Mucosa of descending colon (tissue), 3 donors: ENCODE measurements around the gene KLHL2. TPM values are rescaled to one million over a fixed set of nuclear protein-coding genes. Genes with fewer than 3 reads are reported as not detected.
"Not testable (repeated sequence)": the region's sequence is repeated elsewhere in the genome, so short reads cannot be mapped to it uniquely, and the experiment has no call there.

Source experiments
- ATAC-seq: fragments of 200-7000 bp; cut with Tn5 transposase; one replicate; pipeline ENCODE4 v1.9.1; 2020; ENCODE audit warnings: mild to moderate bottlenecking, moderate library complexity
- DNase-seq, 3 donors: peaks; one replicate each; pipeline ENCODE4 v3.0.0-alpha.2; 2020
- H3K36me3 ChIP-seq: fragments of 200-600 bp; one replicate; pipeline ENCODE4 v1.8.0; 2021; ENCODE audit warnings: low read depth, mild to moderate bottlenecking
- H3K4me1 ChIP-seq: fragments of 200-600 bp; one replicate; pipeline ENCODE4 v1.8.0; 2021; ENCODE audit warnings: low read depth, mild to moderate bottlenecking
- H3K4me3 ChIP-seq: fragments of 200-600 bp; one replicate; pipeline ENCODE4 v1.8.0; 2021; ENCODE audit warnings: mild to moderate bottlenecking
- H3K9me3 ChIP-seq: fragments of 200-600 bp; one replicate; pipeline ENCODE4 v1.8.0; 2021; ENCODE audit warnings: mild to moderate bottlenecking
- intact Hi-C, 2 donors: fragments of 100-400 bp; cut with DNase I in 1 of 2; cut with micrococcal nuclease in 1 of 2; formaldehyde crosslinking; loops; one replicate each; pipeline versions ENCODE4 v1.11.0 to v1.11.1; 2022; cut with DNase I, micrococcal nuclease
- total RNA-seq, 3 donors: library from RNA; stranded (reverse); fragmentation: NEBNext Ultra II Directional in 2 of 3; extraction: Animal tissue kit (Norgen Biotek cat#: 25700) in 2 of 3; gene quantifications; one replicate each; pipeline versions ENCODE4 v1.2.1 to v1.2.4, GENCODE V29; 2021 to 2023
- TF ChIP-seq, protein P1 (sequence below): fragments of 200-600 bp; IDR thresholded peaks from one replicate; pipeline ENCODE4 v1.8.0; 2022; ENCODE audit warnings: antibody characterized with exemption, mild to moderate bottlenecking
- donor health status: DM: no; HTN: no; CAD: no; lungs with moderate emphysema.
- donor health status: DM: no; HTN: no; CAD: no.
- donor health status: DM: no; HTN: yes; CAD: no.

Gene KLHL2
- total RNA-seq, 3 donors from 2014 or later = 12.9 to 19.1 (median 16.4) TPM

DNA sequence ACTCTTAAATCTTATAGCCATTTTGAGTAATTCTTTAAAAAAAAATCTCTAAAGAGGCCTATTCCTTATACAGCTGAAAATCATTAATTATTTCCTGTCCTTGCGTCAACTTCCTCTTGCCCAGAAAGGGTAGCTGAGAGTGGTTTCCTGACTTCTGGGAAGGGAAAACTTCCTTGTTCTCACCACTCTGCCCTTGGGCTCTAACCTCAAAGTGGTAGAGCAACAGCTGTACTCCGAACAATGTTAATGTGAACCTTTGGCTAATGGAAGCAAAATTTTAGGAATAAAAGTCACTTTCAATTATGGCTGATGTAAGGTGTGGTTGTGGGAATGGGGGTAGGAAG is 15.3 kb downstream of the KLHL2 start:
- DNase-seq (no peak), ATAC-seq (peak; percentile 72)
- TF ChIP-seq, protein P1, sequence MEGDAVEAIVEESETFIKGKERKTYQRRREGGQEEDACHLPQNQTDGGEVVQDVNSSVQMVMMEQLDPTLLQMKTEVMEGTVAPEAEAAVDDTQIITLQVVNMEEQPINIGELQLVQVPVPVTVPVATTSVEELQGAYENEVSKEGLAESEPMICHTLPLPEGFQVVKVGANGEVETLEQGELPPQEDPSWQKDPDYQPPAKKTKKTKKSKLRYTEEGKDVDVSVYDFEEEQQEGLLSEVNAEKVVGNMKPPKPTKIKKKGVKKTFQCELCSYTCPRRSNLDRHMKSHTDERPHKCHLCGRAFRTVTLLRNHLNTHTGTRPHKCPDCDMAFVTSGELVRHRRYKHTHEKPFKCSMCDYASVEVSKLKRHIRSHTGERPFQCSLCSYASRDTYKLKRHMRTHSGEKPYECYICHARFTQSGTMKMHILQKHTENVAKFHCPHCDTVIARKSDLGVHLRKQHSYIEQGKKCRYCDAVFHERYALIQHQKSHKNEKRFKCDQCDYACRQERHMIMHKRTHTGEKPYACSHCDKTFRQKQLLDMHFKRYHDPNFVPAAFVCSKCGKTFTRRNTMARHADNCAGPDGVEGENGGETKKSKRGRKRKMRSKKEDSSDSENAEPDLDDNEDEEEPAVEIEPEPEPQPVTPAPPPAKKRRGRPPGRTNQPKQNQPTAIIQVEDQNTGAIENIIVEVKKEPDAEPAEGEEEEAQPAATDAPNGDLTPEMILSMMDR = no peak
- H3K4me3 ChIP-seq = no peak overlapping the region
- no peaks in the 10 kb centered on the region for H3K4me1 ChIP-seq
- H3K36me3 ChIP-seq = no peaks in the 10 kb centered on the region
- no peaks in the 10 kb centered on the region for H3K9me3 ChIP-seq
- intact Hi-C loops = no loop called here

DNA sequence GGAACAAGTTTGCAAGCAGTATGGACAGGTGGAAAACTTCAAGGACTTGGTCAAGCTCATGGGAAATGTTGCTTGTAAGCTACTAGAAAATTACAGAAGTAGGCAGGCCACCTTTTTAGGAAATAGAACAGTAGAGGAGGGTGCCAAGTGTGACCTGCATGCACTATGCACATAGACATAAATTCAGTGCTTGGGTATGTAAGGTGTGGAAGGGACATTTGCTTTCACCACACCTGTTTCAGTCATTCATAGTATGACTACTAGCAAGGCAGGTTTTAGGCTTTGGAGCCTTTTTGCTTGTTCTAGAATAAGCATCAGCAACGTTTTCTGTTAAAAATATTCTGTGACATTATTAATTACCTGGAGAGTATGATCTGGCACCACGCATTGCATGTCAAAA is 20.0 kb downstream of the KLHL2 start:
- intact Hi-C loops, H3K4me1 ChIP-seq, ATAC-seq, H3K36me3 ChIP-seq, DNase-seq, H3K4me3 ChIP-seq, H3K9me3 ChIP-seq: not testable (repeated sequence)

DNA sequence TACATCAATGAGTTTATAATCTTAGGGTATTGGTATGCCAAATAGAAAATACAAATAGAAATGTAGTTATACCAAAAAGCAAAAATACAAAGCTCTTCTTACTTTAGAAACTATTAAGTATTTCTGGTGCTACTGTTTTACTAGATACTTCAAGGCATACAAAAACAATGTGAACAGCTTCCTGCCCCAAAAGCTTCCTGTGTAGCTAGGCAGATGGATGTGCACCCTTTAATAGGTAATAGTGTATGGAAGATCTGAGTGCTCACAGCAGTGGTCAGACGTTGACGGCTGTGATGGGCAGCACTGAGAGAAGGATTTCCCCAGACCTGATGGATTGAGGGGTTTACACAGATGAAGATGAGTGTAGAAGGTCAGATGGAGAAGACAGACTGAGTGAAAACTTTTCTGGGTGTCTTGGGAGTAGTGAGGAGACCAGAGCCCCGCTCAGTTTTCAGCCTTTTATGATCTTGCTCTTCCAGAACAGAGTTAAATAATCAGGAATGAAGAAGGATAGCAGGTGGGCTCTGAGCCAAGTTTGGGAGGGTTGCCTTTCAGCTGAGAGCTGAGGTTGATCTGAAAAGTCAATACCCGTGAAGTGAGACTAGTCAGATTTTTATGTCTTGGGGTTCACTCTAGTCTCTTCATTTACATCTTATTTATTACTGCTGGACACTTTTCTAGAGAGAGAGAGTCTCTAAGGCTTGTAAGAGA is 22.3 kb downstream of the KLHL2 start:
- H3K4me3 ChIP-seq, H3K9me3 ChIP-seq, intact Hi-C loops, ATAC-seq, H3K36me3 ChIP-seq, H3K4me1 ChIP-seq, DNase-seq: not testable (repeated sequence)

DNA sequence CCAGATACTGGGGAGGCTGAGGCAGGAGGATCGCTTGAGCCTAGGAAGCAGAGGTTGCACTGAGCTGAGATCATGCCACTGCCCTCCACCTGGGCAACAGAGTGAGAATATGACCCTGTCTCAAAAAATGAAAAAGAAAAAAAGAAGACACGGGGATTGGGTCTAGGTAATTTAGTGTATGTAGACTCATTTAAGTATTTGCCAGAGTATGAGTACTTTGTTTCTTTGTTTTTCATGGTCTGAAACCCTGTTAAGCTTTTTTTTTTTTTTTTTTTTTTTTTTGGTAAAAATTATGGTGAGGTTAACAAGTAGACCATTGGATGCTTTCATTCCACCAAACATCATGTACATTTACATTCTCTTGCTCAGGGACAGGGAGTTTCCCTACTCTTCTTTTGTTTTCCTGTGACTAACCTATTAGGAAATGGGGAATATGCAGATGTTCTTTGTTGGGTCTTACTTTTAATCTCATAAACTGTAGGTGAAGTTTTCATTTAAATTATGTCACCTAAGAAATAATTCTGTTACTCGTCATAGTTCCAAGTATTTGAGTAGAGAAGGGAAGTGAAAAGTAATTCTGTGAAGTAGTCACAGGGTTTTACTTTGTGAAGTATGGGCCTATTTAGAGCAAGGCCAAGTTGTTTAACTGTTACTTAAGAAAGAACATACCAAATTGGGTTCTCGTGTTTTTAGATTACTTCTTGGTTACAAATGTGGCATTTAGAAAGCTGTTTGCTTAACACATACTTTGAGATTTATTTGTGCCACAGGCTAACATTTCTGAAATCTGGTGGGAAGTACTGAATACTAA is 25.5 kb downstream of the KLHL2 start:
- H3K36me3 ChIP-seq, ATAC-seq, intact Hi-C loops, H3K4me3 ChIP-seq, H3K4me1 ChIP-seq, DNase-seq, H3K9me3 ChIP-seq: not testable (repeated sequence)

DNA sequence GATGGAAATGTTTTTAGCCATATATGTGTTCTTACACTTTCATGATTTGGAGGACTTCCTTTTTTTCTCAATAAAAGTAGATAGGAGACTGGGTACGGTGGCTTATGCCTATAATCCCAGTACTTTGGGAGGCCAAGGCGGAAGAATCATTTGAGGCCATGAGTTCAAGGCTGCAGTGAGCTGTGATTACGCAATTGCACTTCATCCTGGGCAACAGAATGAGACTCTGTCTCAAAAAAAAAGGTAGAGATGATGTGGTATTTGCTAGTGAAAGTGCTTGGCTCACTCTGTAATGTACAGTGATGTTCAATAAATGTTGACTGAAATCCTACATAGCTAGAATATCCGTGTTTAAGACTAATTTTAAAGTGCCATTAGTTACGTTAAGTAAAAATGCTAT is 27.4 kb downstream of the KLHL2 start:
- H3K4me3 ChIP-seq = no peak overlapping the region
- DNase-seq (no peak), ATAC-seq (no peak)
- H3K36me3 ChIP-seq = no peaks in the 10 kb centered on the region
- no peaks in the 10 kb centered on the region for H3K9me3 ChIP-seq
- TF ChIP-seq, protein P1 = no peak
- H3K4me1 ChIP-seq = no peaks in the 10 kb centered on the region
- intact Hi-C loops = no loop called here

DNA sequence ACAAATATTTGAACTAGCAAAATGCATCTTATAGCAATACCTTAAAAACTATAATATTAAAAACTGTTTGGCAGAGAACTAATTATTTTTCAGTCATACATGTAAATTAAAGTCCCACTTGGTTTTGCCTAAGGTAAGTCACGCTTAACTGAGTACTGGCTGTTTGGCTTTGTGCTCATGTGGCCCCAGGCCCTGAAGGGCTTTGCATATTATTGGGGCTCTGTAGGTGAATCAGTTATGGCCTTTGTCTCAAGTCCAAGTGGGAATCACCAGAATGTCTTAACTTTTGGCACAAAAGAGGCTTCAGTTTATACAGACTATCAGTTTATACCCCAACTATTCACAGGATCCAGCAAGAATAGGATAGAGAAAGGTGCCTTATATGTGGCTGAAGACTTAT is 29.5 kb downstream of the KLHL2 start:
- H3K4me1 ChIP-seq, intact Hi-C loops, ATAC-seq, H3K9me3 ChIP-seq, H3K36me3 ChIP-seq, DNase-seq, H3K4me3 ChIP-seq: not testable (repeated sequence)

DNA sequence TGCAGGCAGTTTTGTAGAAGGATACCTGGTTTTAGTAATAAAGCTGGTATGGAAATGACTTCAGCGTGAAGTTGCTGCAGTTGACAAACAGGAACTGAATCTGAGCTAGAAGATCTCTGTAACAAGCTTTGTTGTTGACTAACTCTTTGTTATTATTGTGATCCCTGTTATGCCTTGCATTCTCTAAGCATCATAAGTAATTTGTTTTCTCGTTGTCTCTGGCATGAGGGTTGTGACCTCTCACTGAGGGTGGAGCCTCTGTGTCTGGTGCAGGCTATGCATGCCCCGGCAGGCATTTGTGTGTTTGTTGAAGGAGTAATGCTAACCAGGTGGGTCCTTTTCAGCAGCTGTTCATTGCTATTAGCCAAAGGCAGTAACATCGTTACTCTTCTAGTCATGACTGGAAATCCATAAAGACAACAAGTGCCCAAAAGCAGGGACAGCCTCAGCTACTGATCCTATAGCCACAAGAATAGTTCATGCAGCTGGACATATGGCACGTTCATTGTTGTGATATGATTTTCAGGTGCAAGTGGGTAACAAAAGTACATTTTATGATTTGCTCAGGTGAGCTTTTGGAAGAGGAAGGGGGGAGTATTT is 30.8 kb downstream of the KLHL2 start:
- intact Hi-C loops, DNase-seq, H3K4me3 ChIP-seq, H3K4me1 ChIP-seq, H3K9me3 ChIP-seq, H3K36me3 ChIP-seq: not testable (repeated sequence)
- peak; percentile 37 for ATAC-seq

DNA sequence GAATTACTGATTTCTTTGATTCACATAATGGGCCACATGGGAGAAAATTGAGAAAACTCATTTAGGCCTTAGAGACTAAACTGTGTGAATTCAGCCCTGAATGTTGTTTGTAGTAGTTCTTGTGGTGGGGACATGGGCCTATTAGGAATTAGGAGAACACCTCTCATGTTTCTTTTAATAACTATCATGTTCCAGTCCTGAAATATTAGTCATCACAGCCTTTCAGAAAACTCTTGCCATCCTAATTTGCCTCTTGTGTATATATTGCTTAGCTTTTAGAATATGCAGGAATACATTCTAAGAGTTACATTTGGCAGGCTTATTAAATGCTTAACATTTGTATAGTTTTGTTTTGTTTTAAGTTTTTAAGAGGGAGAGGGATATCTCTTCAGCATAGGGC is 33.4 kb downstream of the KLHL2 start:
- ATAC-seq, H3K36me3 ChIP-seq, H3K4me1 ChIP-seq, H3K4me3 ChIP-seq, intact Hi-C loops, H3K9me3 ChIP-seq, DNase-seq: not testable (repeated sequence)

DNA sequence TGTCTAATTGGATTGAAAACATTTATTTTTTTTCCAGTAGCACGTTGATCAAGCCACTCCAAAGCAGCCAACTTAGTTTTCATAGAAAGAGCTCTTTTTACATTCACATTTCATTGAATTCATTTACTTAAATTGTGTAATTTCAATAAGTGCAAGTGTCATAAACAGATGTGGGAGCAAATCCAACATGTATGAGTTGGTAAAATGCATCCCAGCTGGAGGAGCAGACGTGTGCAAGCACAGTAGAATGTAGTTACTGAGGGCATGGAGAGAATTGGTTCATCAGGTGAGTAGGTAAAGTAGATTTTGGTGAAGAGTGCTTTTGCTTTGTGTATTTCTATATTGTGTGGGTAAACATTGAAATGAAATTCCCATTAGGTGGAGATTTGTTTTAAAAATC is 36.8 kb downstream of the KLHL2 start:
- intact Hi-C loops, H3K36me3 ChIP-seq, H3K9me3 ChIP-seq, H3K4me1 ChIP-seq, ATAC-seq, H3K4me3 ChIP-seq, DNase-seq: not testable (repeated sequence)

DNA sequence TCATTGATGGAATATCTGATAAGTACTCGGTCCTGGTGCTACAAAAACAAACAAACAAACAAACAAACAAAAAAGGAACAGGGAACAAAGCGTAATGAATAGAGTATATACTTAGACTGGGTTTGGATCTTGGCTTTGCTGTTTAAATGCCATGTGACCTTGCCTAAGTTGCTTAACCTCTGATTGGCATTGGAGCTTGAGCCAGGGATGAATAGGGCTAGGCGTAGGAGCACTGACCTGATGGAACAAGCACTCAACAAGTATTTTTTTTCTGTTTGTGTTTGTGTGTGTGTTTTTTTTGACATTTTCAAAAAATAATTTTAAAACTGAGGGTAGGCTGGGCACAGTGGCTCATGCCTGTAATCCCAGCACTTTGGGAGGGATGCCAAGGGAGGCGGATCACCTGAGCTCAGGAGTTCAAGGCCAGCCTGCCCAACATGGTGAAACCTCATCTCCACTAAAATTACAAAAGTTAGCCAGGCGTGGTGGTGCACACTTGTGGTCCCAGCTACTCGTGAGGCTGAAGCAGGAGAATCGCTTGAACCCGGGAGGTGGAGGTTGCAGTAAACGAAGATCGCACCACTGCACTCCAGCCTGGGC is 37.3 kb downstream of the KLHL2 start:
- H3K4me3 ChIP-seq, DNase-seq, H3K9me3 ChIP-seq, H3K36me3 ChIP-seq, ATAC-seq, H3K4me1 ChIP-seq, intact Hi-C loops: not testable (repeated sequence)
